CD4-positive, alpha-beta T cell treated with Interleukin-15 for 4 hours (primary cell): Measurements from ENCODE around the gene HS6ST2.
"Not testable (repeated sequence)": the region's sequence is repeated elsewhere in the genome, so short reads cannot be mapped to it uniquely, and the experiment has no call there.

Source experiments
- DNase-seq: peaks from one replicate; pipeline ENCODE4 v3.0.0-alpha.2; 2020; ENCODE audit warnings: low spot score

The HS6ST2 gene

GRCh38 chrX:132940727-132941327 lies 17.6 kb downstream of the HS6ST2 start:
- no peak for DNase-seq

GRCh38 chrX:132933170-132933569 lies 25.3 kb downstream of the HS6ST2 start:
- no peak for DNase-seq

GRCh38 chrX:132924426-132924825 lies 34.0 kb downstream of the HS6ST2 start:
- DNase-seq: no peak

GRCh38 chrX:132918523-132918922 lies 39.9 kb downstream of the HS6ST2 start:
- no peak for DNase-seq

- DNase-seq: no peak
These were observed 42.1 kb downstream of the HS6ST2 start for GRCh38 chrX:132916349-132916748.

GRCh38 chrX:132909643-132910042 lies 48.8 kb downstream of the HS6ST2 start:
- DNase-seq: no peak

DNA sequence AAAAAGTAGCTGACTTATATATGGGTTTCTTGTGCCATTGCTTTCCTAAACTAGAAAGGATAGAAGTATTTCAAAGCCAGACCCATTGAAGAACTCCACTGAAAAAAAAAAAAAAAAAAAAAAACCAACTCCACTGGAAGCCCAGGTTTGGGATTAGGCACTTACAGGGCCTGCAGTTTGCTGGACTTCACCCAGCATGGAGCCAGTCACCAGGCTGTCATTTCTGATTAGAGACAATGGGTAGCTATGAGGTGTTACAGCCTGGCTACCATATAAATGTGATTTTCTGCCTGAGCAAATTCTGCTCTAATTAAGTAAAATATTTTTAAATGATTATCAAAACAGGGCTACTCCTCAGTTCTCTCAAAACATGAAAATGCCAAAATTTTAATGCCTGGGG lies 49.5 kb downstream of the HS6ST2 start:
- no peak for DNase-seq

GRCh38 chrX:132900633-132901293 lies 57.7 kb downstream of the HS6ST2 start:
- no peak for DNase-seq

- no peak for DNase-seq
These were observed 70.9 kb downstream of the HS6ST2 start for GRCh38 chrX:132887569-132887968.

GRCh38 chrX:132883358-132883915 lies 75.0 kb downstream of the HS6ST2 start:
- DNase-seq: no peak

DNA sequence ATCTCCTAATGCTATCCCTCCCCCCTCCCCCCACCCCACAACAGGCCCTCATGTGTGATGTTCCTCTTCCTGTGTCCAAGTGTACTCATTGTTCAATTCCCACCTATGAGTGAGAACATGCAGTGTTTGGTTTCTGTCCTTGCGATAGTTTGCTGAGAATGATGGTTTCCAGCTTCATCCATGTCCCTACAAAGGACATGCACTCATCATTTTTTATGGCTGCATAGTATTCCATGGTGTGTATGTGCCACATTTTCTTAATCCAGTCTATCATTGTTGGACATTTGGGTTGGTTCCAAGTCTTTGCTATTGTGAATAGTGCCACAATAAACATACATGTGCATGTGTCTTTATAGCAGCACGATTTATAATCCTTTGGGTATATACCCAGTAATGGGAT lies 77.7 kb downstream of the HS6ST2 start:
- DNase-seq: not testable (repeated sequence)

GRCh38 chrX:132877954-132878536 lies 80.4 kb downstream of the HS6ST2 start:
- DNase-seq: no peak

DNA sequence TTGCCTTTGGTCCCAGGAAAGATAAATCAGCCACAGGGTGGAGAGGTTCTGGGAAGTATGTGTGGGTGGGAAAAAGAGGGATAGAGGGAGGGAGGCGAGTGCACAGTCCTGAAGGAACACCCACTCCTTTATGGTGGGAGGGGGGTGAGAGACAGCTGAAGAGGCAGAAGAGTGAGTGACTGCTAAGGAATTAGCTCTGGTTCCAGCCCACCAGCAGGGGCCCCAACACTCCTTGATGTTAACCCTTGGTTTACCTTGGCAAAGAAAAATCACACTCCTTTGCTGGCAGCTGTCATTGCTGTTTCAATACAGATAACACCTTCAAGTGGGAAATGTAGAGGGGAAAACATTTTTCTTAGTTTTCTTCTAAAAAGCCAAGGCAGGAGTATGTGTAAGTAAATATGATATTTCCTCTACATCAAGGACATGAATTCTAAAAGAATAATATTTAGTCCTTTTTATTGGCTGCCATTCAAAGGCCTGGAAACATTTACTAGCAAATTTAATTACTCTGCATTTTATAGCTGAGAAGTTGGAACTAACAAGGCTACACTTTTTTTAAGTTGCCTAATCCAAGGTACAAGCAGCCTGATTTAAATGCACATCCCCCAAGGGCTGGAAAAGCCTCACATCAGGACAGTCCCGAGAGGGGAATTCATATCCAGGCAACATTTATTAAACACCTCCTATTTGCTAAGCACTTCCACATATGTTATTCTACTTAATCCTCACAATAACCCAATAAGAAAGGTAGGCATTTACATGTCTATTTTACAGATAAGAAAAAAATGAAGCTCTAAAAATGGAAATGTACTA lies 81.7 kb downstream of the HS6ST2 start:
- no peak for DNase-seq

- DNase-seq: no peak
These were observed 82.5 kb downstream of the HS6ST2 start for GRCh38 chrX:132875650-132876522.

DNA sequence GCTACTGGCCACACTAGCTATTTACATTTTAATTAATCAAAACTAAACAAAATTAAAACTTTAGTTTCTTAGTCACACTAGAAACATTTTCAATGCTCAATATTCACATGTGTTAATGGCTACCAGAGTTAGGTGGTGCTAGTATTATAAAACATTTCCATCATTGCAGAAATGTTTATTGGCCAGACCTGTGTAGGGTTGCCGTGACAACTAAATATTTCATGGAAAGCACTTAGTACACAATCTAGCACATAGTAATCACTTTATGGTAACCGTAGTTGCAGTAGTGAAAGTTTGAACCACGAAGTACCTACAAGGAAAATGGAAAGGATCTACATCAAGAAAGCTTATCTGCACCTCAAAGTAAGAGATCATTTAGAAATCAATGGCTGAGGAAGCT lies 95.9 kb downstream of the HS6ST2 start:
- DNase-seq: no peak

DNA sequence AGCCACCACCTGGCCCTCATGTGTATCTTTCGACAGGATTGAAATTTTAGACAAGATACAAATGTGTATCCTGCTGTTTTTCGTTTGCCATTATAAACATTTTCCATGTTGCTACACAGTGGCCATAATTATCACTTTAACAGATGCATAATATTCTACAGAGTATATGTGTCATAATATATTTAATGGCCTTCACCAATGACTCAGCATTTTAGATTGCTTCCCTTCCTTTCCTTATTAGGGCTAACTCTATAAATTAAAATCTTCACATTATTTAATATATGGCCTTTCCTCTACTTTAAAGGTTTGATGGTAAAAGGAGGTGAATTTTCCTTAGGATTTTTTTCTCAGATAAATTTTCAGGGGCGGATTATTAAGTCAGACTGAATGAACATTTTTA lies 97.4 kb downstream of the HS6ST2 start:
- no peak for DNase-seq

DNA sequence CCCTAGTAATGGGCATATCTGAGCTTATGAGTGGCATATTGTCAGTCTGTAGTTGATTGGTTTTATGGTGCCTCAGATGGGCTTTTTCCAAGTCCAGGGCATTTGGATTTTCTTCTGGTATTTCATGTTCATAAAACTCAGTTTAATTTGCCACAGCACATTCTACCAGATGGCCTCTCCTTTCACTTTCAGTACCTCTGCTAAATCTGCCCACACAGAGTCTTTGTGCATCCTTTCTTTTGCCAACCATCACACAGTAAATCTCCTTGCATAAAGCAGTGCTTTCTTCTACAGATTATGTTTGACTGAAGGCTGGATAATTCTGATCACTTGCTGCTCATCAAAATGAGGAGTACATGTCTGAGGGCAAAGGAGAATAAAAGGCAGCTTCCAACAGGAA lies 98.2 kb downstream of the HS6ST2 start:
- no peak for DNase-seq

DNA sequence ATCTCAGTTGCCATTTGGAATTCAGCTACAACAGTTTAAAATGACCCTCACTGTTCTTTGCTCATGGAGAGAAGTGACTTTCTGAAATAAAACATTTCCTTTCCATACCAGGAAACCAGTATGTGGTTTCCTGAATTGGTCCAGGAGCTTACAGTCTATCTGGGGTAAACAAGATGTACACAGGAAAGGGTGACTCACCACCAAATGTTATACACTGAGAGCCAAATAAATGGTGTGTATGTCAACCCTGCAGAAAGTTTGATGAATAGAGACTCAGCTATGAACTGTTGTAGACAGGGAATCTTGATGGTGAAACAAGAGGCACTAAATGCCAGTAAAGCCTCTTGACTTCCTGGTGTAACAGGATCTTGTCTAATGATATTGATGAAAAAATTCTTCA lies 100.4 kb downstream of the HS6ST2 start:
- no peak for DNase-seq

DNA sequence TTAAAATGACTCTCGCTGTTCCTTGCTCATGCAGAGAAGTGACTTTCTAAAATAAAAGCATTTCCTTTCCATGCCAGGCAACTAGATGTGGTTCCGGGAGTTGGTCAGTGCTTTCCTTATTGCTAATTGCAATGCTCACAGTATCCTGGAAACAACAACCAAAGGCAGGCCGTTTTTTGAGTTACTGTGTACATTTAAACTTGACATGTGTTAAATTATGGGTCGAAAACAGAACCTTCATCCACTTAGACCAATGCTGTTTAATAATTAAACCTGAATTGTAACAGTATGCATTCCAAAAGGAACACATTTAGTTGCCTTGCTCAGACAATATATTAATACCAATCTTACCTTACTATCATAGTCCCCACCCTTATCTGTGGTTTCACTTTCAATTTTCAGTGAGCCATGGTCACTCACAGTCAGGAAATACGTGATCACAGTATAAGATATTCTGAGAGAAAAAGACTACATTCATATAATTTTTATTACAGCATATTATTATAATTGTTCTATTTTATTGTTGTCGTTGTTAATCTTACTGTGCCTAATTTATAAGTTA lies 102.6 kb downstream of the HS6ST2 start:
- DNase-seq: no peak

GRCh38 chrX:132853040-132853439 lies 105.4 kb downstream of the HS6ST2 start:
- no peak for DNase-seq

GRCh38 chrX:132848296-132848970 lies 110.0 kb downstream of the HS6ST2 start:
- no peak for DNase-seq
